ENCODE measurements around the gene SLC15A4. TPM values are rescaled to one million over a fixed set of nuclear protein-coding genes. Genes with fewer than 3 reads are reported as not detected.

Gene SLC15A4
- total and polyA plus RNA-seq, 2 of the 4 experiments (the other 2 are of a cell fraction): 15.4 to 21.9 TPM

GRCh38 chr12:128818065-128819022 lies 5.4 kb downstream of the SLC15A4 start:
- ATAC-seq (ENCODE audit: low read depth) (no peak; the same call in 1 of the 2 replicates), DNase-seq (peak; percentile 43)
- POLR2A ChIA-PET (ENCODE audit: unreplicated experiment): no interaction called here
- Histone ChIP-seq H4K20me1 (ENCODE audit: insufficient read depth, low read length) (peaks cover 25% of the 10 kb centered on the region), H3K9me1 (ENCODE audit: insufficient read depth, low read length) (peaks cover 7% of the 10 kb centered on the region), H3K14ac (replicated peaks; ENCODE audit: low read depth, low read length) (no peak overlapping the region), H3K36me3 (ENCODE audit: control insufficient read depth, insufficient read depth, low read length) (peaks cover 16% of the 10 kb centered on the region), H3K27ac (ENCODE audit: insufficient read depth, low read length) (peak overlapping the region; percentile 24; the same call in 1 of the 2 replicates), H3K4me3 (ENCODE audit: insufficient read depth, low read depth, low read length) (no peak overlapping the region), H2BK120ac (ENCODE audit: low read depth, low read length) (no peak overlapping the region), H3K9ac (ENCODE audit: low read depth, low read length) (peak overlapping the region; percentile 36; the same call in 1 of the 2 replicates), H3K9me3 (ENCODE audit: control insufficient read depth, insufficient read depth, low read length) (no peaks in the 10 kb centered on the region), H3K4me1 (ENCODE audit: control insufficient read depth, insufficient read depth, low read length) (peaks cover 5% of the 10 kb centered on the region), H3K23ac (ENCODE audit: low read depth, low read length) (no peak overlapping the region), H4K5ac (ENCODE audit: low read depth, low read length) (peak overlapping the region; percentile 36; the same call in 1 of the 2 replicates), H2BK5ac (ENCODE audit: low read depth, low read length, poor library complexity, severe bottlenecking) (peak overlapping the region; percentile 43), H3K79me1 (ENCODE audit: low read depth in 1 of 2, low read length in 2 of 2) (peaks cover 17 to 80% of the 10 kb centered on the region in 2 experiments), H3K27me3 (ENCODE audit: control insufficient read depth, insufficient read depth, low read length) (no peaks in the 10 kb centered on the region), H2AK5ac (ENCODE audit: low read depth, low read length) (no peak overlapping the region), H2BK15ac (ENCODE audit: low read depth, low read length) (no peak overlapping the region), H2AFZ (replicated peaks; ENCODE audit: low read length, poor library complexity) (no peak overlapping the region), H3K18ac (ENCODE audit: low read depth, low read length) (no peak overlapping the region), H4K91ac (ENCODE audit: insufficient read depth, low read depth, low read length) (no peak overlapping the region), H2AK9ac (replicated peaks; ENCODE audit: low read depth, low read length, poor library complexity) (no peak overlapping the region), H2BK20ac (ENCODE audit: low read depth, low read length) (no peak overlapping the region), H4K8ac (ENCODE audit: low read depth in 2 of 2, low read length in 2 of 2) (no peak overlapping the region), H3K4me2 (ENCODE audit: low read depth, low read length) (no peak overlapping the region), H3K56ac (ENCODE audit: extremely low read depth, insufficient read depth, low read length) (no peak overlapping the region), H3K4ac (ENCODE audit: low read depth, low read length) (no peak overlapping the region)
- no peak for TF ChIP-seq ELK1 (IDR thresholded peaks at IDR 0.05; ENCODE audit: borderline replicate concordance, low read depth, low read length)
- intact Hi-C loops (cut with micrococcal nuclease) (no loop called here), dilution Hi-C loops (cut with HindIII; ENCODE audit: low sequenced_read_pairs, unreplicated experiment) (no loop called here), in situ Hi-C loops (cut with MboI; ENCODE audit: low sequenced_read_pairs) (no loop called here)
- CTCF ChIA-PET: no interaction called here
- 79% methylated on average over 4 of the region's 13 CpGs; no CpG with 5 or more reads in 1 of the 2 experiments for WGBS, 2 experiments (ENCODE audit: extremely low coverage in 2 of 2, insufficient read length in 1 of 2)
- no TSS peak for BruUV-seq (replicated peaks)

Data from IMR-90 (cell line).